ENCODE measurements around the gene DHRS4.
"Not testable (repeated sequence)": the region's sequence is repeated elsewhere in the genome, so short reads cannot be mapped to it uniquely, and the experiment has no call there.

GRCh38 chr14:23969130-23969480 is 15.5 kb downstream of the DHRS4 start:
- TF ChIP-seq CTCF (IDR thresholded peaks at IDR 0.05; ENCODE audit: low read length); EZH2 (IDR thresholded peaks at IDR 0.05; ENCODE audit: borderline replicate concordance, low read length): not testable (repeated sequence)
